Activated T-helper 17 cell treated with anti-CD3 and anti-CD28 coated beads, Interleukin-2, amount 50 U/mL, for 72 hours (primary cell): ENCODE data around the gene DCLK2. TPM values are rescaled to one million over a fixed set of nuclear protein-coding genes. Genes with fewer than 3 reads are reported as not detected.

Experiments
- ATAC-seq: fragments of 150-1000 bp; cut with Tn5 transposase; replicated peaks from 2 replicates; pipeline ENCODE4 v1.10.0; 2021; ENCODE audit warnings: mild to moderate bottlenecking, moderate library complexity
- H3K27ac Mint-ChIP-seq: one replicate; pipeline ENCODE4 v1.8.0; 2022; ENCODE audit warnings: mixed read lengths
- H3K27me3 Mint-ChIP-seq: one replicate; pipeline ENCODE4 v1.8.0; 2022; ENCODE audit warnings: mixed read lengths
- H3K36me3 Mint-ChIP-seq: one replicate; pipeline ENCODE4 v1.8.0; 2022; ENCODE audit warnings: low read depth, mild to moderate bottlenecking, mixed read lengths
- H3K4me1 Mint-ChIP-seq: one replicate; pipeline ENCODE4 v1.8.0; 2022; ENCODE audit warnings: mixed read lengths
- H3K4me3 Mint-ChIP-seq: one replicate; pipeline ENCODE4 v1.8.0; 2022; ENCODE audit warnings: mild to moderate bottlenecking, mixed read lengths
- H3K9me3 Mint-ChIP-seq: one replicate; pipeline ENCODE4 v1.8.0; 2022; ENCODE audit warnings: mixed read lengths
- total RNA-seq, 2 donors: library from RNA; stranded (reverse); gene quantifications; one replicate each; pipeline ENCODE4 v1.2.3, GENCODE V29; 2022

DCLK2 gene
- total RNA-seq, 2 donors from 2014 or later: 0.06 TPM; not detected in 1

GRCh38 chr4:150080337-150080736 lies 2.1 kb downstream of the DCLK2 start:
- Mint-ChIP-seq H3K27me3 (peaks cover 40% of the 10 kb centered on the region), H3K4me3 (no peak overlapping the region), H3K27ac (no peak overlapping the region), H3K9me3 (no peaks in the 10 kb centered on the region), H3K36me3 (no peaks in the 10 kb centered on the region), H3K4me1 (no peaks in the 10 kb centered on the region)
- ATAC-seq: no peak

GRCh38 chr4:150080875-150081274 lies 2.6 kb downstream of the DCLK2 start:
- no peaks in the 10 kb centered on the region for H3K9me3 Mint-ChIP-seq
- H3K27ac Mint-ChIP-seq: no peak overlapping the region
- H3K27me3 Mint-ChIP-seq: peaks cover 43% of the 10 kb centered on the region
- H3K4me3 Mint-ChIP-seq: no peak overlapping the region
- H3K4me1 Mint-ChIP-seq: no peaks in the 10 kb centered on the region
- ATAC-seq: no peak
- no peaks in the 10 kb centered on the region for H3K36me3 Mint-ChIP-seq

- peaks cover 38% of the 10 kb centered on the region for H3K27me3 Mint-ChIP-seq
- no peaks in the 10 kb centered on the region for H3K9me3 Mint-ChIP-seq
- H3K36me3 Mint-ChIP-seq: no peaks in the 10 kb centered on the region
- H3K4me3 Mint-ChIP-seq: no peak overlapping the region
- peak; percentile 53 for ATAC-seq
- H3K4me1 Mint-ChIP-seq: no peaks in the 10 kb centered on the region
- H3K27ac Mint-ChIP-seq: no peak overlapping the region
These were observed 4.0 kb downstream of the DCLK2 start for GRCh38 chr4:150082241-150082640.

- no peak overlapping the region for H3K27ac Mint-ChIP-seq
- H3K27me3 Mint-ChIP-seq: peaks cover 34% of the 10 kb centered on the region
- no peak for ATAC-seq
- H3K4me3 Mint-ChIP-seq: no peak overlapping the region
- H3K36me3 Mint-ChIP-seq: no peaks in the 10 kb centered on the region
- no peaks in the 10 kb centered on the region for H3K4me1 Mint-ChIP-seq
- H3K9me3 Mint-ChIP-seq: no peaks in the 10 kb centered on the region
These were observed 8.8 kb downstream of the DCLK2 start for GRCh38 chr4:150087006-150087405.

- no peak for ATAC-seq
- Mint-ChIP-seq H3K36me3 (no peaks in the 10 kb centered on the region), H3K27me3 (peaks cover 19% of the 10 kb centered on the region), H3K4me1 (no peaks in the 10 kb centered on the region), H3K4me3 (no peak overlapping the region), H3K9me3 (no peaks in the 10 kb centered on the region), H3K27ac (no peak overlapping the region)
These were observed 11.5 kb downstream of the DCLK2 start for GRCh38 chr4:150089732-150090131.

- ATAC-seq: no peak
- Mint-ChIP-seq H3K36me3 (no peaks in the 10 kb centered on the region), H3K27ac (no peak overlapping the region), H3K4me1 (no peaks in the 10 kb centered on the region), H3K9me3 (no peaks in the 10 kb centered on the region), H3K4me3 (no peak overlapping the region), H3K27me3 (peaks cover 15% of the 10 kb centered on the region)
These were observed 12.6 kb downstream of the DCLK2 start for GRCh38 chr4:150090836-150091235.

GRCh38 chr4:150094676-150095075 lies 16.4 kb downstream of the DCLK2 start:
- no peak overlapping the region for H3K27ac Mint-ChIP-seq
- no peaks in the 10 kb centered on the region for H3K4me1 Mint-ChIP-seq
- no peak overlapping the region for H3K4me3 Mint-ChIP-seq
- H3K27me3 Mint-ChIP-seq: peaks cover 5% of the 10 kb centered on the region
- H3K36me3 Mint-ChIP-seq: no peaks in the 10 kb centered on the region
- ATAC-seq: no peak
- H3K9me3 Mint-ChIP-seq: no peaks in the 10 kb centered on the region

- peaks cover 5% of the 10 kb centered on the region for H3K27me3 Mint-ChIP-seq
- H3K27ac Mint-ChIP-seq: no peak overlapping the region
- no peaks in the 10 kb centered on the region for H3K4me1 Mint-ChIP-seq
- no peaks in the 10 kb centered on the region for H3K36me3 Mint-ChIP-seq
- H3K4me3 Mint-ChIP-seq: no peak overlapping the region
- no peaks in the 10 kb centered on the region for H3K9me3 Mint-ChIP-seq
- ATAC-seq: no peak
These were observed 18.4 kb downstream of the DCLK2 start for GRCh38 chr4:150096625-150097024.

- no peaks in the 10 kb centered on the region for H3K4me1 Mint-ChIP-seq
- ATAC-seq: no peak
These were observed 20.0 kb downstream of the DCLK2 start for GRCh38 chr4:150098214-150098613.

GRCh38 chr4:150104404-150105027 lies 26.3 kb downstream of the DCLK2 start:
- Mint-ChIP-seq H3K4me3 (no peak overlapping the region), H3K36me3 (no peaks in the 10 kb centered on the region), H3K27ac (no peak overlapping the region), H3K27me3 (peaks cover 11% of the 10 kb centered on the region), H3K4me1 (no peaks in the 10 kb centered on the region), H3K9me3 (no peaks in the 10 kb centered on the region)
- no peak for ATAC-seq

More at GRCh38 chr4:150098214-150098613, 20.0 kb downstream of the DCLK2 start:
- Mint-ChIP-seq H3K27ac (no peak overlapping the region), H3K36me3 (no peaks in the 10 kb centered on the region), H3K9me3 (no peaks in the 10 kb centered on the region), H3K4me3 (no peak overlapping the region), H3K27me3 (peaks cover 7% of the 10 kb centered on the region)

GRCh38 chr4:150106886-150107285 lies 28.6 kb downstream of the DCLK2 start:
- Mint-ChIP-seq H3K9me3 (no peaks in the 10 kb centered on the region), H3K4me3 (no peak overlapping the region), H3K27me3 (peaks cover 11% of the 10 kb centered on the region), H3K4me1 (no peaks in the 10 kb centered on the region), H3K27ac (no peak overlapping the region), H3K36me3 (no peaks in the 10 kb centered on the region)
- no peak for ATAC-seq

- H3K9me3 Mint-ChIP-seq: no peaks in the 10 kb centered on the region
- no peak overlapping the region for H3K4me3 Mint-ChIP-seq
- no peak overlapping the region for H3K27ac Mint-ChIP-seq
- no peaks in the 10 kb centered on the region for H3K4me1 Mint-ChIP-seq
- peaks cover 7% of the 10 kb centered on the region for H3K27me3 Mint-ChIP-seq
- no peak for ATAC-seq
- H3K36me3 Mint-ChIP-seq: no peaks in the 10 kb centered on the region
These were observed 30.4 kb downstream of the DCLK2 start for GRCh38 chr4:150108691-150109090.

GRCh38 chr4:150114641-150115040 lies 36.4 kb downstream of the DCLK2 start:
- ATAC-seq: no peak
- H3K4me1 Mint-ChIP-seq: no peaks in the 10 kb centered on the region
- H3K36me3 Mint-ChIP-seq: no peaks in the 10 kb centered on the region
- H3K27ac Mint-ChIP-seq: no peak overlapping the region
- H3K9me3 Mint-ChIP-seq: peaks cover 3% of the 10 kb centered on the region
- H3K27me3 Mint-ChIP-seq: peaks cover 21% of the 10 kb centered on the region
- H3K4me3 Mint-ChIP-seq: no peak overlapping the region

GRCh38 chr4:150115851-150116250 lies 37.6 kb downstream of the DCLK2 start:
- Mint-ChIP-seq H3K9me3 (peaks cover 3% of the 10 kb centered on the region), H3K4me3 (no peak overlapping the region), H3K36me3 (no peaks in the 10 kb centered on the region), H3K27ac (no peak overlapping the region), H3K27me3 (peaks cover 21% of the 10 kb centered on the region), H3K4me1 (no peaks in the 10 kb centered on the region)
- no peak for ATAC-seq

GRCh38 chr4:150116506-150116905 lies 38.3 kb downstream of the DCLK2 start:
- ATAC-seq: no peak
- Mint-ChIP-seq H3K36me3 (no peaks in the 10 kb centered on the region), H3K4me1 (no peaks in the 10 kb centered on the region), H3K9me3 (peaks cover 3% of the 10 kb centered on the region), H3K4me3 (no peak overlapping the region), H3K27me3 (peaks cover 21% of the 10 kb centered on the region), H3K27ac (no peak overlapping the region)

GRCh38 chr4:150117094-150117493 lies 38.8 kb downstream of the DCLK2 start:
- Mint-ChIP-seq H3K27ac (no peak overlapping the region), H3K4me1 (no peaks in the 10 kb centered on the region), H3K9me3 (peaks cover 4% of the 10 kb centered on the region), H3K36me3 (no peaks in the 10 kb centered on the region), H3K27me3 (peaks cover 21% of the 10 kb centered on the region), H3K4me3 (no peak overlapping the region)
- ATAC-seq: no peak
